H1 (cell line): ENCODE results near the gene SPTSSA.

Experiments
- CREB1 ChIP-seq: IDR thresholded peaks from 2 replicates; pipeline ENCODE4 v1.6.1; 2012; ENCODE audit warnings: inconsistent platforms
- EP300 ChIP-seq, 2 experiments: IDR thresholded peaks; 1 replicate in 1 of 2; 2 replicates in 1 of 2; pipeline ENCODE4 v1.6.1; 2011 to 2012; ENCODE audit warnings: low read depth in 2 of 2, low read length in 2 of 2, mild to moderate bottlenecking in 2 of 2, borderline replicate concordance in 1 of 2, inconsistent platforms in 1 of 2, moderate library complexity in 1 of 2
- GTF2F1 ChIP-seq: IDR thresholded peaks from 2 replicates; pipeline ENCODE4 v1.6.1; 2012; ENCODE audit warnings: low read depth, low read length, improper control_type of control experiment, borderline replicate concordance
- HDAC2 ChIP-seq, 2 experiments: fragments of 300-600 bp in 1 of 2; sonication (generic) in 1 of 2; IDR thresholded peaks; 2 replicates each; pipeline ENCODE4 v1.6.1; 2011 to 2012; ENCODE audit warnings: low read depth in 2 of 2, low read length in 2 of 2, mild to moderate bottlenecking in 2 of 2, moderate library complexity in 2 of 2, borderline replicate concordance in 1 of 2, inconsistent platforms in 1 of 2
- JUN ChIP-seq: IDR thresholded peaks from 2 replicates; pipeline ENCODE4 v1.6.1; 2011; ENCODE audit warnings: low read depth, mild to moderate bottlenecking, improper control_type of control experiment, low read length
- KDM1A ChIP-seq: fragments of 200-600, 300-600 bp; sonication (generic); IDR thresholded peaks from 2 replicates; pipeline ENCODE4 v1.7.1; 2016; ENCODE audit warnings: mild to moderate bottlenecking, low read length, borderline replicate concordance
- POLR2A ChIP-seq, 2 experiments: IDR thresholded peaks; 1 replicate in 1 of 2; 2 replicates in 1 of 2; pipeline ENCODE4 v1.6.1; 2011; ENCODE audit warnings: low read depth in 2 of 2, low read length in 2 of 2, mild to moderate bottlenecking in 2 of 2; ENCODE audit errors: control extremely low read depth in 1 of 2
- POLR2AphosphoS5 ChIP-seq: IDR thresholded peaks from 2 replicates; pipeline ENCODE4 v1.6.1; 2011; ENCODE audit warnings: low read depth, low read length
- POU5F1 ChIP-seq: IDR thresholded peaks from 2 replicates; pipeline ENCODE4 v1.6.1; 2011; ENCODE audit warnings: low read depth, mild to moderate bottlenecking, low read length, moderate library complexity
- YY1 ChIP-seq: IDR thresholded peaks from 2 replicates; pipeline ENCODE4 v1.6.1; 2011; ENCODE audit warnings: low read depth, mild to moderate bottlenecking, low read length
- TF ChIP-seq, protein P1 (sequence below), 3 experiments: IDR thresholded peaks; 1 replicate in 2 of 3; 2 replicates in 1 of 3; pipeline versions ENCODE4 v1.5.1 to v1.6.1; 2011; ENCODE audit warnings: low read length in 3 of 3, mild to moderate bottlenecking in 3 of 3, inconsistent platforms in 2 of 3, low read depth in 1 of 3, moderate library complexity in 1 of 3; ENCODE audit not compliant: insufficient read depth in 1 of 3; ENCODE audit errors: control extremely low read depth in 1 of 3

DNA sequence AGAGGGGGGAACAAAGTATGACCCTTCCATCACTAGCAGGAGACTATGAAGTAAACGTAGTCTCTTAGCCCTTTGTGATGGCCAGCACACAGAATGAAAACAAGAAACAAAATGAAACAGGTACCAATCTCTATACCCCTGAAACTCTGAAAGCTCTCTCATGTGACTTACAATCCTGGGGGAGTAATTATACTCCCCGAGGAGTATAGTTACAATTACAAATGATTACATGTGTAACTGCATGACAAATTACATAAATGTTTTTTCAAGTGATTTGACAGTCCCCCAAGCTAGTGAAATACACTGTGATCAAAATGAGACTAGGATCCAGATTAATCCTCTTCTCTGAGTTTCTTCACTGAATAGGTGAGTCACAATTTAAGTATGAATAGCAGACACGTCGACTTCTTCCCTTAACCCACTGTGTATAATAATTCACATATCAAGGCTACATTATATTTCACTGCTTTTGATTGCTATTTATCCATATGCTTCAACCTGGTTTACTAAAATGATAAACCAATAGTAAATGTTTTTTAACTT lies 74.0 kb downstream of the SPTSSA start:
- TF ChIP-seq GTF2F1 (no peak), JUN (no peak), POLR2AphosphoS5 (no peak), POU5F1 (no peak), POLR2A (IDR thresholded peaks at IDR 0.05; ENCODE audit: control extremely low read depth in 1 of 2, low read depth in 2 of 2, low read length in 2 of 2) (no peak), KDM1A (no peak), CREB1 (no peak), YY1 (no peak), HDAC2 (IDR thresholded peaks at IDR 0.05; ENCODE audit: borderline replicate concordance in 1 of 2, low read depth in 2 of 2, low read length in 2 of 2) (no peak), EP300 (IDR thresholded peaks at IDR 0.05; ENCODE audit: borderline replicate concordance in 1 of 2, low read depth in 2 of 2, low read length in 2 of 2) (no peak)
- TF ChIP-seq, protein P1, sequence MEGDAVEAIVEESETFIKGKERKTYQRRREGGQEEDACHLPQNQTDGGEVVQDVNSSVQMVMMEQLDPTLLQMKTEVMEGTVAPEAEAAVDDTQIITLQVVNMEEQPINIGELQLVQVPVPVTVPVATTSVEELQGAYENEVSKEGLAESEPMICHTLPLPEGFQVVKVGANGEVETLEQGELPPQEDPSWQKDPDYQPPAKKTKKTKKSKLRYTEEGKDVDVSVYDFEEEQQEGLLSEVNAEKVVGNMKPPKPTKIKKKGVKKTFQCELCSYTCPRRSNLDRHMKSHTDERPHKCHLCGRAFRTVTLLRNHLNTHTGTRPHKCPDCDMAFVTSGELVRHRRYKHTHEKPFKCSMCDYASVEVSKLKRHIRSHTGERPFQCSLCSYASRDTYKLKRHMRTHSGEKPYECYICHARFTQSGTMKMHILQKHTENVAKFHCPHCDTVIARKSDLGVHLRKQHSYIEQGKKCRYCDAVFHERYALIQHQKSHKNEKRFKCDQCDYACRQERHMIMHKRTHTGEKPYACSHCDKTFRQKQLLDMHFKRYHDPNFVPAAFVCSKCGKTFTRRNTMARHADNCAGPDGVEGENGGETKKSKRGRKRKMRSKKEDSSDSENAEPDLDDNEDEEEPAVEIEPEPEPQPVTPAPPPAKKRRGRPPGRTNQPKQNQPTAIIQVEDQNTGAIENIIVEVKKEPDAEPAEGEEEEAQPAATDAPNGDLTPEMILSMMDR (IDR thresholded peaks at IDR 0.05; ENCODE audit: control extremely low read depth in 1 of 3, insufficient read depth in 1 of 3, low read depth in 1 of 3, low read length in 3 of 3): no peak
